ENCODE data around the gene GATA3.
"Not testable (repeated sequence)": the region's sequence is repeated elsewhere in the genome, so short reads cannot be mapped to it uniquely, and the experiment has no call there.

Gene GATA3

DNA sequence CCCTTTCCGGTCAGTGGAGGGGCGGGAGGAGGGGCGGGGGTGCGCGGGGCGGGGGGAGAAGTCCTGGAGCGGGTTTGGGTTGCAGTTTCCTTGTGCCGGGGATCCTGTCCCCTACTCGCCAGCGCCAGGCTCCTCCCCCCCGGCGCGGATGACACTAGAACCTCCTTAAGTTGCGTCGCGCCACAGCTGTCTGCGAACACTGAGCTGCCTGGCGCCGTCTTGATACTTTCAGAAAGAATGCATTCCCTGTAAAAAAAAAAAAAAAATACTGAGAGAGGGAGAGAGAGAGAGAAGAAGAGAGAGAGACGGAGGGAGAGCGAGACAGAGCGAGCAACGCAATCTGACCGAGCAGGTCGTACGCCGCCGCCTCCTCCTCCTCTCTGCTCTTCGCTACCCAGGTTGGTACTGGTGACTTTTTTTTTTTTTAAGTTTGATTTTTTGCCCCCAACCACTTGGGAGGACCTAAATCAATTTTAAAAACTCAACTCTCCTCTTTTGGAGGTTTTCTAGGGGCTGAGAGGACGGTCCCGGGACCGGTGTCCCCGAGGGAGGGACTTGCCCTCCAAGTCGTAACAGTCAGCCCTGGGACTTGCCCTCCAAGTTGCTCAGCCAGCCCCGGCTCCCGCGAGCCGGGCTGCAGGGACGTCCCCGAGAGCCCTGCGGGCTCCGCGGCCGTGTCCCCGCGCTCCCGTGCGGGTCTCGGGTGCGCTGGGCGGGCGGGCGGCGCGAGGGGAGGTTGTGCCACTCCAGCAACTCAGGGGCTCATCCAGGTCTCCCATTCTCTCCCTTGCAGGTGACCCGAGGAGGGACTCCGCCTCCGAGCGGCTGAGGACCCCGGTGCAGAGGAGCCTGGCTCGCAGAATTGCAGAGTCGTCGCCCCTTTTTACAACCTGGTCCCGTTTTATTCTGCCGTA, at the start of gene GATA3:
GATA3 (plus strand) TSS at position 195 of the 914 bp plus-strand sequence. CDS start 968 bp downstream, outside the sequence.
- DNase-seq = no peak

DNA sequence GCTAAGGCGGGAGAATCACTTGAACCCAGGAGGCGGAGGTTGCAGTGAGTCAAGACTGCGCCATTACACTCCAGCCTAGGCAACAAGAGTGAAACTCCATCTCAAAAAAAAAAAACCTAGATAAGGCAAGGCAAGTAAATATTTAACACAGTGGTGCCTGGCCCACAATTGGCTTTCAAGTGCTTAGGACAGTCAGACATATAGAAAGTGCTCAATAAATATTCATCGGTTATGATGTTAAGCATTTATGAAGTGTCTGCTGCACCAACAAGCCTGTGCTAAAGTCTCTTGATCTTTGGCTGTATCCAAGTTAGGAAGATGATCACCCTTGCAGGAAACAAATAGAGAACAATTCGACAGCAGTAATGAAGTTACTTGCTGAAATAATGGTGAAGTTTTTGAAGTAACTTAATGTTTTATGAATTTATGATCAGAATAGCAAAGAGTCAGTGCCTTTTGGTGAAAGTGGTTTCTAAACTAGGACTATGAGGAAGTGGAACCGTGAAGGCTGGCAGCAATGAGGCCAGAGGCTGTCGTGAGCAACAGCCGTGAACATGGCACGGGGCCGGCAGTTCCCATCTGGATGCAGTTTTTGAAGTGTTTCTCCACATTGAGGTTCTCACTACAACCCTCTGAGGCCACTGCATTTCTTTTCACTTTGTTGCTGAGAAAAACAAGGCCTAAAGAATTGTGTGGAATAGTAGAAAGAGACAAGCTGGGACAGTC, 48.1 kb upstream of the GATA3 start:
- no peak for DNase-seq

GRCh38 chr10:8009031-8009430, 45.5 kb upstream of the GATA3 start:
- DNase-seq = no peak

- DNase-seq = no peak
Observed at GRCh38 chr10:8013006-8013405, 41.5 kb upstream of the GATA3 start.

- no peak for DNase-seq
Observed at GRCh38 chr10:8013619-8014018, 40.9 kb upstream of the GATA3 start.

DNA sequence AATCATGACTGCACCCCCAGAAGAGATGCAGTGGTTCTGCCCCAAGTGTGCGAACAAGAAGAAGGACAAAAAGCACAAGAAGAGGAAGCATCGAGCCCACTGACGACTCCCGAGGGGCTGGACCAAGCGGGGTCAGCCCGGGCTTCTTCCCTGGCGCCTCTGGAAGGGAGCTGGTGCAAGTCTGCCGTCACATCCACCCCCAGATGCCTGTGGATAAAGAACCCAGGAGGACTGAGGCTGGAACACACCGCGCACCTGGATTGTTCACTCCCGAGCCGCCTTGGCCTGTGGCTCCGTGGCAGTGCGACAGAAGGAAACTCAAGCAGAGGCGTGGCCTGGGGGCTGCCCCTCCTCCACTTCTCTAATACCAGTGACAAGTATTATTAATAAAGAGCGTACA, 39.8 kb upstream of the GATA3 start:
- DNase-seq = no peak

DNA sequence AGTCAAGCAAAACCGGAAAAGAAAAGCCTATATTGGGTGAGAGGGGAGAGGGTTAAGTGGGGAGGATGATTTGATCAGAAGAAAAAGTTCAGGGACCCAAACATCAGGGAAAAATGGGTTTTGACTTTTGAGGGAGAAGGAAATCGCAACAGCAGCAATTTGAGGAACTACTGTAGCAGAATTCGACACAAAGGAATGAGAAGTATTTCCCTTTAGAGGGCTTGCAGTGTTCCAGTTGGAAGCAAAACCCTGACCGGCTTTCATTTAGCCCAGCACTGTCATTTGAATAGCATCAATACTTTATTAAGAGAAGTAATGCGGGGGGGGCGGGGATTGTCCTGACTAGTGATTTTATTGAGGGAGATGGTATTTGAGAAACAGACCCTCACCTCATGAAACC, 37.2 kb upstream of the GATA3 start:
- DNase-seq = no peak

GRCh38 chr10:8023321-8023720, 31.2 kb upstream of the GATA3 start:
- no peak for DNase-seq

DNA sequence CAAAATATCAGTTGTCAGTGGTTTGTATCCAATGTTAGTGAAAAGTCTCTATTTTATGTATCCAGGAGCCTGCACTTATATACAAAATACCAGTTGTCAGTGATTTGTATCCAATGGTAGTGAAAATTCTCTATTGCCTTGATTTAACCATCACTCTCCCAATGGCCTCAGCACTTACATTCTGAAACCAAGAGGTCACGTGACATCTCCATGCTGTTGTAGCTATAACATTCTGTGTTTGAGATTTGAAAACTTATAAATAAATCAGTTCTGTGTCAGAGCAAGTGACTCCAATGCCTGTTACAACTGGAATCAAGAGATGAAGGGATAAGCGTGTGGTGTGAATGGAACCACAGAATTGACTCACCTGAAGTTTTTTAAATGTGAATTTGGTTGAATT, 30.6 kb upstream of the GATA3 start:
- no peak for DNase-seq

GRCh38 chr10:8026349-8027259, 27.9 kb upstream of the GATA3 start:
- no peak for DNase-seq

GRCh38 chr10:8031211-8031610, 23.3 kb upstream of the GATA3 start:
- not testable (repeated sequence) for DNase-seq

GRCh38 chr10:8032558-8032957, 21.9 kb upstream of the GATA3 start:
- DNase-seq = no peak

- no peak for DNase-seq
Observed at GRCh38 chr10:8033812-8034465, 20.5 kb upstream of the GATA3 start.

- no peak for DNase-seq
Observed at GRCh38 chr10:8034466-8035005, 20.0 kb upstream of the GATA3 start.

- no peak for DNase-seq
Observed at GRCh38 chr10:8035006-8035640, 19.4 kb upstream of the GATA3 start.

- DNase-seq = no peak
Observed at GRCh38 chr10:8035641-8036470, 18.6 kb upstream of the GATA3 start.

DNA sequence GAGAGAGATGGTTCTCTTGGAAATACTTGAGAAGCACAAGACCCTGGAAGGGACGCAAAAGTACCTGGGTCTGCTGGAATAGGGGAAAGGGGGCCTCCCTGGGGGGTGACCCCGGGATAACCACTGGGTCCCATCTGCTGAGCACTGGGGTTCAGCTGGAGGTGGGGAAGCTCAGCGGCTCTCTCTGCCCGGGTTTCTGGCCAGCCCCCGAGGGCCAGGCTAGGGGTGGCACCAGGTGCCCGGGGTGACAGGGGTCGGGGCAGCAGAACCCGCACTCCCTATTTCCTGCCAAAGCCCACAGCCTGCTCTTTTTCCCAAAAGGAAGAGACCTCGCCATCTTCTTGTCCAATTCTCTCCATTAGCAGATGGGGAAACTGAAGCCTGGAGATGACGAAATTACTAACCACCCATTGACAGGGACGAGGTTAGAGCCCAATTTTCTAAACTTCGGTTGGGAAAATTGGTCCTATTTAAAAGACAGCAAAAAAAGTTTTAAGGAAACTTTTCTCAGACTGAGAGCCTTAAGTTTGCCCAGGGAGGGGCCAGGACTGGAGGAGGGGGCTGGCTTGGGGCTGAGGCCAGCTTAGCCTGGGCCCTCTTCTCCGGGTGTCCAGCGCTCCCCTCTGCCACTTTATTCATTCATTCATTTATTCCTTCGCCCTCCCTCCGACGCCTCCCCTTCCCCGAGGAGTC, 17.8 kb upstream of the GATA3 start:
- DNase-seq = no peak

- no peak for DNase-seq
Observed at GRCh38 chr10:8037199-8037801, 17.2 kb upstream of the GATA3 start.
